22Rv1 (cell line): ENCODE data around the gene IRX5.

Experiments
- ZFX ChIP-seq: fragments of 450-650 bp; IDR thresholded peaks from 2 replicates; pipeline ENCODE4 v1.6.1; 2017; ENCODE audit warnings: antibody characterized with exemption, borderline replicate concordance
- TF ChIP-seq, protein P1 (sequence below): fragments of 450-650 bp; IDR thresholded peaks from 2 replicates; pipeline ENCODE4 v1.5.1; 2017; ENCODE audit warnings: mild to moderate bottlenecking

DNA sequence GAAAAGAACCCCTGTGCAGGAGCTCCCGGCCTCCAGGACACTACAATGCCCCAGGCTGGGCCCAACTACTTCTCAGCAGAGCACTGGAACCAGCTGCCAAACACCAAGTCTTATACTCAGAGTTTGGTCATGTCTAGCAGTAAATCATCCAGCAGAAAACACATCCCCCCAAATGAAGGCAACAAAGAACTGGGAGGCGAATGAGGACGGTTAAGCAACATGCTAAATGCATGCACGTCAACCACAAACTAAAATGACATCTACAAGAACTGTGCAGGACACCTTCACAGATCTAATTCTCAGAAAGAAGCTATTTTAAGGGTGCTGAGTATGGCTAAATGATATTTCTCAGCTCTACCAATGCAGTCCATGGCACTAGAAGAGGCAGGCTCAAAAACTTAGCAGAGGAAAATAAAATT lies 7.6 kb upstream of the IRX5 start:
- TF ChIP-seq, protein P1, sequence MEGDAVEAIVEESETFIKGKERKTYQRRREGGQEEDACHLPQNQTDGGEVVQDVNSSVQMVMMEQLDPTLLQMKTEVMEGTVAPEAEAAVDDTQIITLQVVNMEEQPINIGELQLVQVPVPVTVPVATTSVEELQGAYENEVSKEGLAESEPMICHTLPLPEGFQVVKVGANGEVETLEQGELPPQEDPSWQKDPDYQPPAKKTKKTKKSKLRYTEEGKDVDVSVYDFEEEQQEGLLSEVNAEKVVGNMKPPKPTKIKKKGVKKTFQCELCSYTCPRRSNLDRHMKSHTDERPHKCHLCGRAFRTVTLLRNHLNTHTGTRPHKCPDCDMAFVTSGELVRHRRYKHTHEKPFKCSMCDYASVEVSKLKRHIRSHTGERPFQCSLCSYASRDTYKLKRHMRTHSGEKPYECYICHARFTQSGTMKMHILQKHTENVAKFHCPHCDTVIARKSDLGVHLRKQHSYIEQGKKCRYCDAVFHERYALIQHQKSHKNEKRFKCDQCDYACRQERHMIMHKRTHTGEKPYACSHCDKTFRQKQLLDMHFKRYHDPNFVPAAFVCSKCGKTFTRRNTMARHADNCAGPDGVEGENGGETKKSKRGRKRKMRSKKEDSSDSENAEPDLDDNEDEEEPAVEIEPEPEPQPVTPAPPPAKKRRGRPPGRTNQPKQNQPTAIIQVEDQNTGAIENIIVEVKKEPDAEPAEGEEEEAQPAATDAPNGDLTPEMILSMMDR, result no peak
- TF ChIP-seq ZFX, result no peak
